Neutrophil (primary cell): ENCODE data around the gene SKIC8.

Experiments
- H3K27ac ChIP-seq: fragments of 200-600 bp; sonication (generic); 2 replicates; pipeline ENCODE4 v1.5.1; 2016; ENCODE audit warnings: mild to moderate bottlenecking, moderate library complexity
- H3K27me3 ChIP-seq: fragments of 200-600 bp; sonication (generic); 2 replicates; pipeline ENCODE4 v1.6.0; 2016; ENCODE audit warnings: mild to moderate bottlenecking
- H3K36me3 ChIP-seq: fragments of 200-600 bp; sonication (generic); 2 replicates; pipeline ENCODE4 v1.5.1; 2017
- H3K4me1 ChIP-seq, 2 experiments: fragments of 200-600 bp in 1 of 2; sonication (generic) in 1 of 2; 1 replicate in 1 of 2; 2 replicates in 1 of 2; pipeline versions ENCODE4 v1.5.1 to v1.6.1; 2013 to 2016; ENCODE audit warnings: low read depth in 1 of 2, low read length in 1 of 2, mild to moderate bottlenecking in 1 of 2, moderate library complexity in 1 of 2; ENCODE audit not compliant: control insufficient read depth in 1 of 2, insufficient read depth in 1 of 2
- H3K4me3 ChIP-seq, 2 experiments: fragments of 200-600 bp in 1 of 2; sonication (generic) in 1 of 2; 1 replicate in 1 of 2; 2 replicates in 1 of 2; pipeline ENCODE4 v1.5.1; 2013 to 2016; ENCODE audit warnings: low read depth in 1 of 2, low read length in 1 of 2, mild to moderate bottlenecking in 1 of 2, moderate library complexity in 1 of 2
- H3K9me3 ChIP-seq: fragments of 200-600 bp; sonication (generic); 2 replicates; pipeline ENCODE4 v1.5.1; 2016
- CTCF ChIP-seq: fragments of 200-600 bp; sonication (generic); IDR thresholded peaks from 2 replicates; pipeline ENCODE4 v1.5.1; 2016; ENCODE audit warnings: antibody characterized with exemption

The SKIC8 gene

GRCh38 chr15:78284758-78285157, 14.7 kb downstream of the SKIC8 start:
- H3K36me3 ChIP-seq: peaks cover 78% of the 10 kb centered on the region
- no peak for TF ChIP-seq CTCF

GRCh38 chr15:78282324-78282723, 17.1 kb downstream of the SKIC8 start:
- Histone ChIP-seq H3K4me1 (peaks cover 4 to 8% of the 10 kb centered on the region in 2 experiments), H3K36me3 (peaks cover 60% of the 10 kb centered on the region), H3K27me3 (no peaks in the 10 kb centered on the region), H3K4me3 (no peak overlapping the region), H3K27ac (no peak overlapping the region), H3K9me3 (no peaks in the 10 kb centered on the region)
- no peak for TF ChIP-seq CTCF

More at GRCh38 chr15:78284758-78285157, 14.7 kb downstream of the SKIC8 start:
- Histone ChIP-seq H3K27ac (no peak overlapping the region), H3K9me3 (no peaks in the 10 kb centered on the region), H3K27me3 (no peaks in the 10 kb centered on the region), H3K4me3 (no peak overlapping the region), H3K4me1 (no peaks in the 10 kb centered on the region)

- Histone ChIP-seq H3K27ac (no peak overlapping the region), H3K4me3 (no peak overlapping the region), H3K27me3 (no peaks in the 10 kb centered on the region), H3K9me3 (no peaks in the 10 kb centered on the region), H3K36me3 (peaks cover 50% of the 10 kb centered on the region), H3K4me1 (peaks cover 6 to 8% of the 10 kb centered on the region in 2 experiments)
- TF ChIP-seq CTCF: no peak
Observed at GRCh38 chr15:78280319-78281072, 18.9 kb downstream of the SKIC8 start.

- Histone ChIP-seq H3K36me3 (peaks cover 34% of the 10 kb centered on the region), H3K4me1 (peaks cover 6 to 8% of the 10 kb centered on the region in 2 experiments), H3K27me3 (no peaks in the 10 kb centered on the region), H3K27ac (no peak overlapping the region), H3K4me3 (no peak overlapping the region), H3K9me3 (no peaks in the 10 kb centered on the region)
- no peak for TF ChIP-seq CTCF
Observed at GRCh38 chr15:78276064-78276943, 23.1 kb downstream of the SKIC8 start.

- Histone ChIP-seq H3K9me3 (no peaks in the 10 kb centered on the region), H3K4me1 (peaks cover 6 to 8% of the 10 kb centered on the region in 2 experiments), H3K27ac (no peak overlapping the region), H3K4me3 (no peak overlapping the region), H3K27me3 (no peaks in the 10 kb centered on the region), H3K36me3 (peaks cover 20% of the 10 kb centered on the region)
- no peak for TF ChIP-seq CTCF
Observed at GRCh38 chr15:78274994-78275393, 24.4 kb downstream of the SKIC8 start.
